ENCODE results near the gene RAB1A. TPM values are rescaled to one million over a fixed set of nuclear protein-coding genes. Genes with fewer than 3 reads are reported as not detected.

The RAB1A gene
- total RNA-seq, 2 experiments from 2014 or later: 71.8 to 75.8 TPM

DNA sequence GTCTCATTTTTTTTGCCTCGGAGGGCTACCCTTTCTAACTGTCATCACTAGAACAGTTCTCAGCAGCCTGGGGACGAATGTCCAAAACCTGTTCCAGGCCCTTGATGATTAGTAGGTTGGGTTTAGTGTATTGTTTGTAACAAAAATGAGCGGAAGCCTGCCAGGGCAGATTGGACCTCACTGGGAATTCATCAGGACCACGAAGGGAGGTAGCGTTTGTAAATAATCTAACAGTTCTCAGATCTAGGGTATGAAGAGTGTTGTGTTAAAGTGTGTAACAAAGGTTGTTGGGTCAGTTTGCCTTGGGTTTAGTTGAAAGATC lies 72.9 kb downstream of the RAB1A start:
- intact Hi-C loops (cut with micrococcal nuclease): loop anchor here (10.0 kb wide), 1 partner anchor 498 kb away; no protein-coding TSS in a partner anchor
- CTCF ChIA-PET: interaction anchor here (1.0 to 1.6 kb wide), 5 partner anchors 16 to 155 kb away, joined by 3 to 5 read pairs (median 3); partner anchors contain the start of gene RAB1A
- Mint-ChIP-seq H3K9me3 (no peaks in the 10 kb centered on the region), H3K27me3 (no peaks in the 10 kb centered on the region), H3K4me1 (ENCODE audit: low read depth) (peaks cover 51% of the 10 kb centered on the region), H3K36me3 (ENCODE audit: low read depth) (no peaks in the 10 kb centered on the region), H3K27ac (peak overlapping the region; percentile 60), H3K4me3 (peak overlapping the region; percentile 79)
- POLR2A ChIA-PET: interaction anchor here (0.6 to 1.4 kb wide), 5 partner anchors 9 to 175 kb away, joined by 3 to 4 read pairs (median 3); no protein-coding TSS in a partner anchor
- ATAC-seq (no peak), DNase-seq (no peak)
- TF ChIP-seq, protein P1, sequence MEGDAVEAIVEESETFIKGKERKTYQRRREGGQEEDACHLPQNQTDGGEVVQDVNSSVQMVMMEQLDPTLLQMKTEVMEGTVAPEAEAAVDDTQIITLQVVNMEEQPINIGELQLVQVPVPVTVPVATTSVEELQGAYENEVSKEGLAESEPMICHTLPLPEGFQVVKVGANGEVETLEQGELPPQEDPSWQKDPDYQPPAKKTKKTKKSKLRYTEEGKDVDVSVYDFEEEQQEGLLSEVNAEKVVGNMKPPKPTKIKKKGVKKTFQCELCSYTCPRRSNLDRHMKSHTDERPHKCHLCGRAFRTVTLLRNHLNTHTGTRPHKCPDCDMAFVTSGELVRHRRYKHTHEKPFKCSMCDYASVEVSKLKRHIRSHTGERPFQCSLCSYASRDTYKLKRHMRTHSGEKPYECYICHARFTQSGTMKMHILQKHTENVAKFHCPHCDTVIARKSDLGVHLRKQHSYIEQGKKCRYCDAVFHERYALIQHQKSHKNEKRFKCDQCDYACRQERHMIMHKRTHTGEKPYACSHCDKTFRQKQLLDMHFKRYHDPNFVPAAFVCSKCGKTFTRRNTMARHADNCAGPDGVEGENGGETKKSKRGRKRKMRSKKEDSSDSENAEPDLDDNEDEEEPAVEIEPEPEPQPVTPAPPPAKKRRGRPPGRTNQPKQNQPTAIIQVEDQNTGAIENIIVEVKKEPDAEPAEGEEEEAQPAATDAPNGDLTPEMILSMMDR (IDR thresholded peaks at IDR 0.05): no peak

DNA sequence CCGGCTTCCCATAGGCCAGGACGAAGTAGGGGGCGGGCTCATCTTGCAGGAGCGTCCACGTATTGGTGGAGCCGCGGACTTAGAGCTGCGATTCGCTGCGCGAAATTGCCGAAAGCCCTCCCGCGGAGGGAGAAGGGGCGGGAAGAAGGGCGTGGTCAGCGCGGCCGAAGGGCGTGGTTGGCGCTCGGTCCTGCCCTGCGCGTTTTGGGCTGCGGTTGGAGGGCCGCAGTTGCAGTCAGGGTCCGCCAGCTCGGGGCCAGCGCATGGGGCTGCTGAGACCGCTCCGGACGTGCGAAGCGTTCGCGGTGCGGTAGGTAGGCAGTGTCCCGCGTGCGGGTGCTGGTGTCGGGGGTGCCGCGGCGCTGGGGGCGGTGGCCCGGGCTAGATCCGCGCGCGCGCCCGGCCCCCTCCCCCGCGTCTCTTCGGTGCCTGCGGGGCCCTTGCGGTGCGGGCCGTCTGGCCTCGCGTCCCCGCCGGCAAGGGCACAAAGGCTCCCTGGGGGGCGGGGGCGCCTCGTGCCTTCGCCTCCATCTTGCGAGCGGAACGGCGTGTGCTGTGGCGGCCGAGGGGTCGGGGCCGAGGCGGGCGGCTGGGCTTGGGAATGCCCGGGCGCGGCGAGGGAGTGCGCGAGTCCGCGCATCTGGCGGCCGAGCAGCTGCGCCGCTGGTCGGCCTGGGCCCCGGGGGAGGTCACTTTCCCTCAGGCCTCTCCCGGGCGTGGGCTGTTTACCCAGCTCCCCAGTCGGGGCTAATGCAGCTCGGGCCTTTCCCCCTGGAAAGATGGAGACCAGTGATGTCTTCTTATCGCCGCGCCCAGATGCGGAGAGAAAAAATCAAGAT lies 73.5 kb downstream of the RAB1A start, which contains the start of gene CEP68:
Gene CEP68, plus strand, starts transcription at position 202 of the 839 bp plus-strand sequence. CDS start 13,029 bp downstream, outside the sequence.
- peak; percentile 98 for DNase-seq
- Mint-ChIP-seq H3K4me1 (ENCODE audit: low read depth) (peaks cover 49% of the 10 kb centered on the region), H3K4me3 (peak within 1 kb of the TSS; percentile 92), H3K36me3 (ENCODE audit: low read depth) (no peaks in the 10 kb centered on the region), H3K27ac (peak within 1 kb of the TSS; percentile 84), H3K27me3 (no peaks in the 10 kb centered on the region), H3K9me3 (no peaks in the 10 kb centered on the region)
- ATAC-seq: peak; percentile 94
- TF ChIP-seq, protein P1 (IDR thresholded peaks at IDR 0.05): no peak
- intact Hi-C loops (cut with micrococcal nuclease): loop anchor here (10.0 kb wide), 1 partner anchor 498 kb away; no protein-coding TSS in a partner anchor
- ChIA-PET CTCF (interaction anchor here (0.6 to 4.1 kb wide), 12 partner anchors 8 to 156 kb away, joined by 3 to 37 read pairs (median 4); partner anchors contain the start of gene RAB1A), POLR2A (interaction anchor here (0.6 to 1.7 kb wide), 9 partner anchors 9 to 375 kb away, joined by 3 to 5 read pairs (median 3); partner anchors contain the start of gene SLC1A4)

DNA sequence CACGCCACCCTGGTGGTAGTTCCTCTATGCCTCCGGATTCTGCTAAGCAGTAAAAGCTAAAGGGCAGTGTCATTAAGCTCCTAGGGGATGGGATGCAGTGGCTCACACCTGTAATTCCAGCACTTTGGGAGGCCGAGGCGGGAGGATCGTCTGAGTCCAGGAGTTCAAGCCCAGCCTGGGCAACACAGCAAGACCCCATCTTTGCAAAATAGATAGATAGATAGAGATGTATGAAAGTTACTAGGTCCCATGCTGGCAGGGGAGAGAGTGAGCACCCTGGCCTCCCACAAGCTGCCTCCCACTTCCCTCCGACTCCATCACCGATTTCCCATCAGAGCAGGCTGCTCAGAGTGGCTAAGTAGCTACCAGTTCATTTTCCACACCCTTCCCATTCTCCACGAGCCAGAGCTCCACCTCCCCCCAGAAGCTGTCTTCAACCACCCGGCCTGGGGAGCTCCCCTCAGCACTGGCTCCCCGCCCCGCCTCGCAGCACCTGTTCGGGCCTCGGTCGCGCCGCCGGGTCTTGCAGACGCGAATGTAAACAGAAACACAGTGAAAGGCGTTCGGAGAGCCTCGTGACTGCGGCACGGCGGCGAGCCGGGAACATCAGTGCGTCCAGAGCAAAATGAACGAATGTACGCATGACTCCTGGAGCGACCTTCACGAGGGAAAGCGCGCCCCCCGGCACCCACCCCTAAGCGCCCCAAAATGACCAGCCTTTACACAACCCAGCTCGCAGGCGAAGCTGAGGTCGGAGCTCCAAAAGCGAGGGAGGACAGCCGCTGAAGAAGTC lies 74.3 kb downstream of the RAB1A start:
- Mint-ChIP-seq H3K9me3 (no peaks in the 10 kb centered on the region), H3K36me3 (ENCODE audit: low read depth) (no peaks in the 10 kb centered on the region), H3K4me1 (ENCODE audit: low read depth) (peaks cover 49% of the 10 kb centered on the region), H3K27ac (peak overlapping the region; percentile 84), H3K27me3 (no peaks in the 10 kb centered on the region), H3K4me3 (peak overlapping the region; percentile 92)
- peak; percentile 76 for DNase-seq
- CTCF ChIA-PET: interaction anchor here (0.9 to 4.1 kb wide), 13 partner anchors 9 to 156 kb away, joined by 3 to 37 read pairs (median 4); partner anchors contain the start of gene RAB1A
- TF ChIP-seq, protein P1 (IDR thresholded peaks at IDR 0.05): no peak
- POLR2A ChIA-PET: interaction anchor here (1.0 to 1.7 kb wide), 4 partner anchors 8 to 376 kb away, joined by 3 to 5 read pairs (median 3); partner anchors contain the start of gene SLC1A4
- ATAC-seq: peak; percentile 35
- intact Hi-C loops (cut with micrococcal nuclease): loop anchor here (10.0 kb wide), 1 partner anchor 499 kb away; no protein-coding TSS in a partner anchor

DNA sequence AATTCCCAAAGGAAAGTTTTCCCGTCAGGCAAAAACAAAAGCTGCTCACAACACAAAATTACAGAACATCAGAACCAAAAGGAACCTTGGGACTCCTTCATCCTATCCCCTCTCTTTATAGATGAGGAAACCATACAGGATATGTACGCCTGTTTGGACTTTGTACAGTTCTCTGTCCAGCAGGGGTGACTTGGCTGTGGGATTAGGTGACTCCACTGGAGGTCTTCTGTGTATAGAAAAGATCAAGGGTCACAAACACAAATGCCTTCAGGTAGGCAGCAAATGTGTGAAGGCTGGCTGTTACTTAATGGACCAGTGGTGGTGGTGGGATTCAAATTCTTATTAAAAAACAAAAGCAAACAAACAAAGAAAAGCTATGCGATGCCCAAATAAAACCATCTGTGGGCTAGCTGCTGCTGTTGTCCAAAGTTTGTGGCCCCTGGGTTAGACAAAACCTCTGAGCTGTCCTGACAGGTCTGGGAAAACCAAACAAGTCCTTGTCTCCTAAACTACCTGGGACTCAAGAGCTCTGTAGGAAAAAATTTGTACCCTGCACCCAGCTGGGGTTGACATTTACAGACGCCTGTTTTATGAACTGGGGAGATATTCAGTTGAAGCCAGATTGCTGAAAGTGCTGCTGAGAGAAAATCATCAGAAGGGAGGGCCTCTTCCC lies 75.0 kb downstream of the RAB1A start:
- Mint-ChIP-seq H3K4me1 (ENCODE audit: low read depth) (peaks cover 49% of the 10 kb centered on the region), H3K4me3 (peak overlapping the region; percentile 92), H3K36me3 (ENCODE audit: low read depth) (no peaks in the 10 kb centered on the region), H3K9me3 (no peaks in the 10 kb centered on the region), H3K27ac (no peak overlapping the region), H3K27me3 (no peaks in the 10 kb centered on the region)
- intact Hi-C loops (cut with micrococcal nuclease): loop anchor here (10.0 kb wide), 1 partner anchor 500 kb away; no protein-coding TSS in a partner anchor
- DNase-seq: no peak
- no peak for ATAC-seq
- TF ChIP-seq, protein P1 (IDR thresholded peaks at IDR 0.05): no peak
- CTCF ChIA-PET: interaction anchor here (1.0 to 4.1 kb wide), 9 partner anchors 10 to 139 kb away, joined by 3 to 37 read pairs (median 7); no protein-coding TSS in a partner anchor
- POLR2A ChIA-PET: interaction anchor here (1.0 to 1.7 kb wide), 4 partner anchors 8 to 74 kb away, joined by 3 to 5 read pairs (median 3); partner anchors contain the start of gene SLC1A4

Measured in activated CD8-positive, alpha-beta T cell treated with anti-CD3 and anti-CD28 coated beads for 36 hours (primary cell).